Measurements from ENCODE around the gene ARSI.
"Not testable (repeated sequence)": the region's sequence is repeated elsewhere in the genome, so short reads cannot be mapped to it uniquely, and the experiment has no call there.

ARSI gene

GRCh38 chr5:150248946-150249345 is 53.8 kb downstream of the ARSI start:
- DNase-seq (ENCODE audit: extremely low read depth in 1 of 2, low read depth in 1 of 2): no peak

GRCh38 chr5:150248493-150248892 is 54.2 kb downstream of the ARSI start:
- not testable (repeated sequence) for DNase-seq (ENCODE audit: extremely low read depth in 1 of 2, low read depth in 1 of 2)

GRCh38 chr5:150247726-150248125 is 55.0 kb downstream of the ARSI start:
- DNase-seq (ENCODE audit: extremely low read depth in 1 of 2, low read depth in 1 of 2): no peak

- no peak for DNase-seq (ENCODE audit: extremely low read depth in 1 of 2, low read depth in 1 of 2)
Observed at GRCh38 chr5:150246835-150247234, 55.9 kb downstream of the ARSI start.

- DNase-seq (ENCODE audit: extremely low read depth in 1 of 2, low read depth in 1 of 2): no peak
Observed at GRCh38 chr5:150246429-150246828, 56.3 kb downstream of the ARSI start.
